Lower leg skin (tissue), 3 donors: ENCODE measurements around the gene SMAP1.

Source experiments
- POLR2A ChIP-seq, 2 donors: fragments of 450-650 bp; IDR thresholded peaks; one replicate each; pipeline ENCODE4 v1.6.1; 2016 to 2017; ENCODE audit warnings: antibody characterized with exemption in 2 of 2, mild to moderate bottlenecking in 1 of 2, moderate library complexity in 1 of 2
- TF ChIP-seq, protein P1 (sequence below), 3 donors: fragments of 450-650 bp; IDR thresholded peaks; one replicate each; pipeline ENCODE4 v1.5.1; 2016; ENCODE audit warnings: antibody characterized with exemption in 3 of 3, mild to moderate bottlenecking in 3 of 3, moderate library complexity in 2 of 3

GRCh38 chr6:70806086-70806485, 138.4 kb downstream of the SMAP1 start:
- TF ChIP-seq, protein P1, sequence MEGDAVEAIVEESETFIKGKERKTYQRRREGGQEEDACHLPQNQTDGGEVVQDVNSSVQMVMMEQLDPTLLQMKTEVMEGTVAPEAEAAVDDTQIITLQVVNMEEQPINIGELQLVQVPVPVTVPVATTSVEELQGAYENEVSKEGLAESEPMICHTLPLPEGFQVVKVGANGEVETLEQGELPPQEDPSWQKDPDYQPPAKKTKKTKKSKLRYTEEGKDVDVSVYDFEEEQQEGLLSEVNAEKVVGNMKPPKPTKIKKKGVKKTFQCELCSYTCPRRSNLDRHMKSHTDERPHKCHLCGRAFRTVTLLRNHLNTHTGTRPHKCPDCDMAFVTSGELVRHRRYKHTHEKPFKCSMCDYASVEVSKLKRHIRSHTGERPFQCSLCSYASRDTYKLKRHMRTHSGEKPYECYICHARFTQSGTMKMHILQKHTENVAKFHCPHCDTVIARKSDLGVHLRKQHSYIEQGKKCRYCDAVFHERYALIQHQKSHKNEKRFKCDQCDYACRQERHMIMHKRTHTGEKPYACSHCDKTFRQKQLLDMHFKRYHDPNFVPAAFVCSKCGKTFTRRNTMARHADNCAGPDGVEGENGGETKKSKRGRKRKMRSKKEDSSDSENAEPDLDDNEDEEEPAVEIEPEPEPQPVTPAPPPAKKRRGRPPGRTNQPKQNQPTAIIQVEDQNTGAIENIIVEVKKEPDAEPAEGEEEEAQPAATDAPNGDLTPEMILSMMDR (IDR thresholded peaks at IDR 0.05): no peak
- no peak for TF ChIP-seq POLR2A (IDR thresholded peaks at IDR 0.05)
